ENCODE measurements around the gene KCNB1. TPM values are rescaled to one million over a fixed set of nuclear protein-coding genes. Genes with fewer than 3 reads are reported as not detected.

Gene KCNB1
- total RNA-seq, 1 experiment from 2014 or later = 0.04 TPM

DNA sequence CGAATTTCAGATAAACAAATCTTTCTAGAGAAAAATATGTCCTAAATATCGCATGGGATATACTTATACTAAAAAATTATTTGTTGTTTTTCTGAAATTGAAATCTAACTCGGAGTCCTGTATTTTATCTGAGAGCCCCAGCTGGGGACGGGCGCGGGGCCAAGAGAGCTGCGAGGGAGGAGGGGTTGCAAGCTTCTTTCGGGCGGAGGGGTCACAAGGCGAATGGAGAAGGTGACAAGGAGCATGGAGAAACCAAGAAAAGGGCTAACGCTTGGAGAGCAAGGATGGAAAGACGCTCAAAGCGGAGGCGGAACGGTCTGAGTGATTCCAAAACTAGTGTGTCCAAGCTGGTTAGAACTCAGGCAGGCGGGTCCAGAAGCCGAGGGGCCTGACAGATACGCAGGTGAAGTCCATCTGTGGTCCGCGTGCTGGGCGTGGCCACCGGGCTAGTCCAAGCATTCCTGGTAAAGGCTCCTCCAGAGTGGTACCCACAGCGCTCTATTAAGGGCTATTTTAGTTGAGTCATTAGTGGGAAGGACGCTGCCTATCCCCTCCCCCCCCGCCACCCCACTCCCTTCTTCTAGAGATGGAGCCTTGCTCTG, 163.2 kb downstream of the KCNB1 start:
- H3K4me2 ChIP-seq = no peak overlapping the region

DNA sequence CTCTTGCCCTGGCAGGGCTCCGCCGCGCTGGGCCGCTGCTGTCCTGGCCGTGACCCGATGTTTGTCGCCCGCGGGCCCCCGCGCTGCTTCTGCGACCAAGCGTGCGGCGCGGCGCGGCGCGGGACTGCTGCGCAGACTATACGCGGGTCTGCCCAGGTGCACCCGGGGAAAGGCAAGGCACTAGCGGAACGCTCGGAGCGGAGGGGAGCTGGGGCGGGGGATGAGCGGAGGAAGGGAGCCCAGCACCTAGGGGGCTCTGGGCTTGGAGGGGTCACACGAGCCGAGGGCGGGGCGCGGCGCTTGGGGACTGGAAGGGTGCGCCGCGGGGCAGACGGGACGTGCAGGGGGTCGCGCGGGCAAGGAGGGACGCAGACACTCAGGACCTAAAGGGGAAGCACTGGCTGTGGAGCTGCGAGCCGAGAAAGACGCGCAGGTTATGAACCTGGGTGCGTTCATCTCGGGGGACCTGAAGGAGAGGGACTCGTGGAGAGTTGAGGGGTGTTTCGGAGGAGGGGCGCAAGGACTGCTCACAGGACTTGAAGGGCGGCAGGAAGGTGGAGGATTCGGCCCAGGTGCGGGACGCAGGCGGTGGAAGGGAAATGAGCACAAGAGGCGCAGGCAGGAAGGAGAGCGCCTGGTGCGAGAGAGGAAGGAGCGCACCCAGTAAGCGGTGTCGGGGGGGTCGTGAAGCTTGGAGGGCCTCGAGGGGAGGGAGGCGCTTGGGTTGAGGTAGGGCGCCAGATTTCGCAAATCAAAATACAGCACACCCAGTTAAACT, 163.8 kb downstream of the KCNB1 start:
- peaks cover 2% of the 10 kb centered on the region; the same call in 1 of the 2 replicates for H3K27me3 ChIP-seq (ENCODE audit: insufficient read depth, low read depth)
- BruUV-seq (replicated peaks) = no TSS peak
- no peaks in the 10 kb centered on the region for H3K9me3 ChIP-seq (ENCODE audit: insufficient read depth, low read depth)
- no peaks in the 10 kb centered on the region for H3K79me2 ChIP-seq (ENCODE audit: low read depth)
- no peak overlapping the region for H2AFZ ChIP-seq
- DNase-seq = no peak
- ChIA-PET CTCF (interaction anchor here (0.5 kb wide), 1 partner anchor 378 kb away, joined by 9 read pairs; no protein-coding TSS in a partner anchor), POLR2A (ENCODE audit: unreplicated experiment) (interaction anchor here (0.6 to 1.3 kb wide), 2 partner anchors 80 to 100 kb away, joined by 5 to 10 read pairs; partner anchors contain the start of gene DDX27)
- no peak overlapping the region for H3K27ac ChIP-seq
- H3K4me2 ChIP-seq = no peak overlapping the region
- TF ChIP-seq, protein P1, sequence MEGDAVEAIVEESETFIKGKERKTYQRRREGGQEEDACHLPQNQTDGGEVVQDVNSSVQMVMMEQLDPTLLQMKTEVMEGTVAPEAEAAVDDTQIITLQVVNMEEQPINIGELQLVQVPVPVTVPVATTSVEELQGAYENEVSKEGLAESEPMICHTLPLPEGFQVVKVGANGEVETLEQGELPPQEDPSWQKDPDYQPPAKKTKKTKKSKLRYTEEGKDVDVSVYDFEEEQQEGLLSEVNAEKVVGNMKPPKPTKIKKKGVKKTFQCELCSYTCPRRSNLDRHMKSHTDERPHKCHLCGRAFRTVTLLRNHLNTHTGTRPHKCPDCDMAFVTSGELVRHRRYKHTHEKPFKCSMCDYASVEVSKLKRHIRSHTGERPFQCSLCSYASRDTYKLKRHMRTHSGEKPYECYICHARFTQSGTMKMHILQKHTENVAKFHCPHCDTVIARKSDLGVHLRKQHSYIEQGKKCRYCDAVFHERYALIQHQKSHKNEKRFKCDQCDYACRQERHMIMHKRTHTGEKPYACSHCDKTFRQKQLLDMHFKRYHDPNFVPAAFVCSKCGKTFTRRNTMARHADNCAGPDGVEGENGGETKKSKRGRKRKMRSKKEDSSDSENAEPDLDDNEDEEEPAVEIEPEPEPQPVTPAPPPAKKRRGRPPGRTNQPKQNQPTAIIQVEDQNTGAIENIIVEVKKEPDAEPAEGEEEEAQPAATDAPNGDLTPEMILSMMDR (conservative IDR thresholded peaks at IDR 0.05) = no peak
- TF ChIP-seq EZH2 (IDR thresholded peaks at IDR 0.05; ENCODE audit: low read depth) = no peak
- no peaks in the 10 kb centered on the region for H3K4me1 ChIP-seq (replicated peaks; ENCODE audit: insufficient read depth)
- no peaks in the 10 kb centered on the region for H3K36me3 ChIP-seq (ENCODE audit: low read depth)
- no peaks in the 10 kb centered on the region for H4K20me1 ChIP-seq (ENCODE audit: insufficient read depth)
- intact Hi-C loops (cut with micrococcal nuclease; ENCODE audit: unreplicated experiment) = no loop called here
- no peaks in the 10 kb centered on the region for H3K9me2 ChIP-seq (ENCODE audit: insufficient read depth)
- peaks cover 4% of the 10 kb centered on the region; the same call in 1 of the 2 replicates for H3F3A ChIP-seq (ENCODE audit: insufficient read depth, low read depth)
- H3K4me3 ChIP-seq = no peak overlapping the region

More for the DNA sequence above, 163.2 kb downstream of the KCNB1 start:
- Histone ChIP-seq H3F3A (ENCODE audit: insufficient read depth, low read depth) (peaks cover 4% of the 10 kb centered on the region; the same call in 1 of the 2 replicates), H4K20me1 (ENCODE audit: insufficient read depth) (no peaks in the 10 kb centered on the region), H3K79me2 (ENCODE audit: low read depth) (no peaks in the 10 kb centered on the region), H3K27me3 (ENCODE audit: insufficient read depth, low read depth) (peaks cover 2% of the 10 kb centered on the region; the same call in 1 of the 2 replicates), H3K4me1 (replicated peaks; ENCODE audit: insufficient read depth) (no peaks in the 10 kb centered on the region), H3K9me3 (ENCODE audit: insufficient read depth, low read depth) (no peaks in the 10 kb centered on the region), H3K27ac (no peak overlapping the region), H3K36me3 (ENCODE audit: low read depth) (no peaks in the 10 kb centered on the region), H3K4me3 (no peak overlapping the region), H2AFZ (no peak overlapping the region), H3K9me2 (ENCODE audit: insufficient read depth) (no peaks in the 10 kb centered on the region)
- CTCF ChIA-PET = interaction anchor here (0.5 to 1.4 kb wide), 2 partner anchors 43 to 378 kb away, joined by 4 to 9 read pairs; no protein-coding TSS in a partner anchor
- DNase-seq = no peak
- intact Hi-C loops (cut with micrococcal nuclease; ENCODE audit: unreplicated experiment) = no loop called here
- no peak for TF ChIP-seq EZH2 (IDR thresholded peaks at IDR 0.05; ENCODE audit: low read depth)
- TF ChIP-seq, protein P1 (conservative IDR thresholded peaks at IDR 0.05) = no peak
- POLR2A ChIA-PET (ENCODE audit: unreplicated experiment) = interaction anchor here (0.6 to 1.3 kb wide), 3 partner anchors 28 to 100 kb away, joined by 3 to 10 read pairs (median 5); partner anchors contain the start of gene DDX27
- no TSS peak for BruUV-seq (replicated peaks)

DNA sequence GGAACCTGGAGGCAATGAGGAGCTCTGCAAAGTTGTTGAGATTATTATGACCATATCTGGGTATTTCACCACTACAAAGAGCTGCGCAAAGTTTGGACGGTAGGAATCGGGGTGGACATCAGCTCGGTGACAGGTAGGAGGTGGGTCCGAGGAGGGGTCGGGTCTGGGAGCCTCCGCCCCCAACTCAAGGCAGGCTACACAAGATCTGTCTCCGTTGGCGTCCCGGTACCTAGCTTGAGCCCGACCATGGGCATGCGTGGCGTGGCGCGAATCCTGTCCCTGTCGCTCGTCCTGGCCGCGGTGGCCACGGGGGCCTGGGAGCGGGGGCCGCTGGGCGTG, 164.4 kb downstream of the KCNB1 start:
- Histone ChIP-seq H3K36me3 (ENCODE audit: low read depth) (no peaks in the 10 kb centered on the region), H3K4me1 (replicated peaks; ENCODE audit: insufficient read depth) (no peaks in the 10 kb centered on the region), H2AFZ (no peak overlapping the region), H3K9me2 (ENCODE audit: insufficient read depth) (no peaks in the 10 kb centered on the region), H3K4me2 (no peak overlapping the region), H3K9me3 (ENCODE audit: insufficient read depth, low read depth) (no peaks in the 10 kb centered on the region), H3K27me3 (ENCODE audit: insufficient read depth, low read depth) (peaks cover 2% of the 10 kb centered on the region; the same call in 1 of the 2 replicates), H4K20me1 (ENCODE audit: insufficient read depth) (no peaks in the 10 kb centered on the region), H3F3A (ENCODE audit: insufficient read depth, low read depth) (peaks cover 4% of the 10 kb centered on the region; the same call in 1 of the 2 replicates), H3K27ac (no peak overlapping the region), H3K79me2 (ENCODE audit: low read depth) (no peaks in the 10 kb centered on the region), H3K4me3 (no peak overlapping the region)
- no peak for TF ChIP-seq EZH2 (IDR thresholded peaks at IDR 0.05; ENCODE audit: low read depth)
- TF ChIP-seq, protein P1 (conservative IDR thresholded peaks at IDR 0.05) = no peak
- DNase-seq = no peak
- POLR2A ChIA-PET (ENCODE audit: unreplicated experiment) = interaction anchor here (1.3 kb wide), 1 partner anchor 99 kb away, joined by 5 read pairs; the partner anchor contains the start of gene DDX27
- intact Hi-C loops (cut with micrococcal nuclease; ENCODE audit: unreplicated experiment) = no loop called here
- CTCF ChIA-PET = no interaction called here
- no TSS peak for BruUV-seq (replicated peaks)

All from PC-9 (cell line).